K562 (cell line): ENCODE measurements around the gene ODC1. TPM values are rescaled to one million over a fixed set of nuclear protein-coding genes. Genes with fewer than 3 reads are reported as not detected.

Source experiments
- ATAC-seq: fragments of 200-7000 bp; cut with Tn5 transposase; 3 replicates; pipeline ENCODE4 v1.9.1; 2020; ENCODE audit warnings: moderate library complexity
- BruUV-seq: library from RNA; stranded (reverse); fragments of 400-500 nt; replicated peaks from 2 replicates; lab custom pipeline; 2021; lab: Mats Ljungman, UMichigan
- CTCF ChIA-PET: fragments of 300-600 bp; formaldehyde crosslinking; extraction: SDS; loops from one replicate; lab custom pipeline; 2021; ENCODE audit warnings: low intra/inter-chr PET ratio; lab: Yijun Ruan, JAX
- POLR2A ChIA-PET: fragments of 300-600, 350-650 bp; sonication (Branson Sonifier 250); formaldehyde crosslinking; extraction: SDS; loops from one replicate; lab custom pipeline; 2021; ENCODE audit warnings: antibody characterized with exemption, inconsistent platforms; lab: Yijun Ruan, JAX
- DNase-seq, 4 experiments: peaks; one replicate each; pipeline versions ENCODE4 v3.0.0 to v3.0.0-alpha.2; 2011 to 2018; ENCODE audit warnings: low spot score in 3 of 4, mixed read lengths in 3 of 4; ENCODE audit errors: extremely low read depth in 1 of 4
- FAIRE-seq: peaks from 2 replicates; lab custom pipeline; 2011; peaks lifted over from hg19 to GRCh38; lab: Jason Lieb, UNC
- H2AFZ ChIP-seq: 2 replicates; pipeline ENCODE4 v1.6.0; 2011; ENCODE audit warnings: low read depth, low read length, control low read depth, inconsistent platforms
- H3K27ac ChIP-seq: fragments of 200-600 bp; 3 replicates; pipeline ENCODE4 v1.8.0; 2011; ENCODE audit warnings: low read depth, mild to moderate bottlenecking, control low read depth, inconsistent platforms, low read length, moderate library complexity, mixed read lengths; ENCODE audit errors: extremely low read depth
- H3K27me3 ChIP-seq, 2 experiments: fragments of 300-600 bp in 1 of 2; 2 replicates in 1 of 2; 3 replicates in 1 of 2; pipeline versions ENCODE4 v1.6.0 to v1.8.0; 2011; ENCODE audit warnings: inconsistent platforms in 2 of 2, low read length in 2 of 2, mild to moderate bottlenecking in 1 of 2, mixed read lengths in 1 of 2, moderate library complexity in 1 of 2; ENCODE audit not compliant: control insufficient read depth in 2 of 2, insufficient read depth in 2 of 2
- H3K36me3 ChIP-seq: fragments of 300-600 bp; 3 replicates; pipeline ENCODE4 v1.8.0; 2011; ENCODE audit warnings: mild to moderate bottlenecking, low read length, inconsistent platforms; ENCODE audit not compliant: control insufficient read depth, insufficient read depth
- H3K4me1 ChIP-seq, 2 experiments: fragments of 200-600 bp in 1 of 2; replicated peaks in 1 of 2; 2 replicates in 1 of 2; 3 replicates in 1 of 2; pipeline versions ENCODE4 v1.5.1 to v1.8.0; 2011; ENCODE audit warnings: inconsistent platforms in 2 of 2, low read length in 2 of 2, mild to moderate bottlenecking in 1 of 2, mixed read lengths in 1 of 2, moderate library complexity in 1 of 2; ENCODE audit not compliant: control insufficient read depth in 2 of 2, insufficient read depth in 2 of 2
- H3K4me2 ChIP-seq: 2 replicates; pipeline ENCODE4 v1.6.1; 2011; ENCODE audit warnings: low read length, control low read depth, inconsistent platforms, mixed read lengths; ENCODE audit not compliant: insufficient read depth
- H3K4me3 ChIP-seq: fragments of 200-600 bp; sonication (generic), shearing (Covaris generic); 2 replicates; pipeline ENCODE4 v1.5.1; 2016; ENCODE audit warnings: control low read depth, inconsistent platforms
- H3K79me2 ChIP-seq: fragments of 200-600 bp; 3 replicates; pipeline ENCODE4 v1.8.0; 2011; ENCODE audit warnings: low read length, inconsistent platforms; ENCODE audit not compliant: control insufficient read depth, insufficient read depth
- H3K9ac ChIP-seq, 2 experiments: 2 replicates each; pipeline versions ENCODE4 v1.6.0 to v1.6.1; 2011; ENCODE audit warnings: low read depth in 2 of 2, low read length in 2 of 2, control low read depth in 1 of 2, inconsistent platforms in 1 of 2, mild to moderate bottlenecking in 1 of 2, mixed read lengths in 1 of 2; ENCODE audit not compliant: insufficient read depth in 1 of 2
- H3K9me1 ChIP-seq: one replicate; pipeline ENCODE4 v1.6.0; 2011; ENCODE audit warnings: inconsistent platforms, mild to moderate bottlenecking, low read length, moderate library complexity; ENCODE audit not compliant: control insufficient read depth, insufficient read depth
- H3K9me3 ChIP-seq: replicated peaks from 2 replicates; pipeline ENCODE4 v1.5.1; 2011; ENCODE audit warnings: low read depth, low read length, inconsistent platforms; ENCODE audit not compliant: control insufficient read depth, insufficient read depth
- H4K20me1 ChIP-seq: replicated peaks from 2 replicates; pipeline ENCODE4 v1.6.1; 2011; ENCODE audit warnings: low read length, inconsistent platforms, mixed read lengths; ENCODE audit not compliant: control insufficient read depth, insufficient read depth
- COPS2 ChIP-seq: fragments of 450-650 bp; conservative IDR thresholded peaks from 2 replicates; pipeline ENCODE4 v1.6.1; 2016; ENCODE audit warnings: mild to moderate bottlenecking, moderate library complexity
- CTBP1 ChIP-seq: fragments of 450-650 bp; IDR thresholded peaks from 2 replicates; pipeline ENCODE4 v1.6.1; 2016; ENCODE audit warnings: borderline replicate concordance
- GTF2F1 ChIP-seq: IDR thresholded peaks from 2 replicates; pipeline ENCODE4 v1.6.1; 2011; ENCODE audit warnings: low read depth, low read length, improper control_type of control experiment
- REST ChIP-seq, 2 experiments: fragments of 450-650 bp; formaldehyde crosslinking in 1 of 2; IDR thresholded peaks; 2 replicates each; pipeline versions ENCODE4 v1.4.0 to v1.6.1; 2014 to 2020; ENCODE audit warnings: mild to moderate bottlenecking in 2 of 2, borderline replicate concordance in 1 of 2, low read depth in 1 of 2
- RREB1 ChIP-seq: fragments of 250-450 bp; sonication (Bioruptor Pico); IDR thresholded peaks from 2 replicates; pipeline ENCODE4 v1.4.0; 2020
- YY1 ChIP-seq, 3 experiments: IDR thresholded peaks; 2 replicates each; pipeline ENCODE4 v1.6.1; 2011; ENCODE audit warnings: low read length in 2 of 3, mild to moderate bottlenecking in 2 of 3, moderate library complexity in 2 of 3, borderline replicate concordance in 1 of 3, control low read depth in 1 of 3, low read depth in 1 of 3; ENCODE audit not compliant: insufficient read depth in 3 of 3, insufficient replicate concordance in 2 of 3, control insufficient read depth in 1 of 3, insufficient read length in 1 of 3; ENCODE audit errors: extremely low read depth in 1 of 3
- WGBS: fragments of 100-300 bp; shearing (Covaris generic); methylation state at CpG from one replicate; pipeline ENCODE4 v1.1.6; 2016; ENCODE audit warnings: low coverage, mixed read lengths; ENCODE audit not compliant: insufficient coverage; ENCODE audit errors: missing lambda C conversion rate; 5-methylcytosine and 5-hydroxymethylcytosine counted together
- in situ Hi-C: fragments of 300-500 bp; cut with MboI; formaldehyde crosslinking; loops from 4 replicates; pipeline ENCODE4 v1.15.0; 2018; ENCODE audit warnings: inconsistent platforms, mixed read lengths
- intact Hi-C: fragments of 100-400 bp; cut with micrococcal nuclease; formaldehyde crosslinking; loops from 2 replicates; pipeline ENCODE4 v1.14.2; 2022
- polyA plus RNA-seq, 8 experiments: library from polyadenylated mRNA; depleted of rRNA in 4 of 8; stranded (reverse) in 5 of 8; unstranded in 3 of 8; fragments of >200 nt; fragmentation: Nextera tagmentation in 2 of 8; fragmentation: Illumina TruSeq in 1 of 8; extraction: Ambion mirVana in 2 of 8; extraction: Trizol in 1 of 8; gene quantifications; 2 replicates each; pipeline versions ENCODE4 v1.2.1 to v1.2.3, GENCODE V29; 2011 to 2014; ENCODE audit warnings: inconsistent platforms in 1 of 8, missing spikeins in 1 of 8
- total RNA-seq, 7 experiments: library from RNA; depleted of rRNA in 6 of 7; stranded (reverse); fragments of >200 nt in 6 of 7; fragmentation: Illumina TruSeq in 2 of 7; extraction: Trizol in 2 of 7; gene quantifications; 2 replicates each; pipeline versions ENCODE4 v1.2.1 to v1.2.3, GENCODE V29; 2011 to 2021; ENCODE audit warnings: low replicate concordance in 1 of 7

ODC1 gene
- total and polyA plus RNA-seq, 9 of the 15 experiments (the other 6 are each of a cell fraction or from before 2014, with no cell fraction given) = 142 to 563 (median 457) TPM

DNA sequence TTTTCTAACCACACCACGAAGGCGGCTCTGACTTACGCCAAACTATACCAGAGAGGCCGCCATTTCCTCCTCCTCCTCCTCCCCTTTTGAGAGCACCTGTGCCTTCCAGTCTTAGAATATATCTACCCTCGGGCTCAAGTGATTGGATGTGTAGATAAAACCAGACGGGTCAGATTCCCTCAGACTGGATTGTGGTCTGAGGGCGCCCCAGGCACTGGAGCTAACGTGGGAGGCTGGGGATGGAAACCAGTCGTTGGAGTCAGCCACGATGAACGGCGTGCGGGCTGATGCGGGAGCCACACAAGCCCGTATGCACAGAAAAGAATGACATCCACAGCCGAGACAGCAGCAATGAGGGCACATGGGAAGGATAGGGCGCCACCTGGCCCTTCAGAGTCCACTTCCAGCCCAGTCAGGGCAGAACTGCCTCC is 12.3 kb upstream of the ODC1 start:
- intact Hi-C loops (no loop called here), in situ Hi-C loops (no loop called here)
- Histone ChIP-seq H3K9me3 (no peaks in the 10 kb centered on the region), H3K9me1 (peaks cover 5% of the 10 kb centered on the region), H3K79me2 (no peaks in the 10 kb centered on the region), H3K4me3 (no peak overlapping the region), H3K9ac (peak overlapping the region in 1 of 2 experiments; percentile 66; a peak in 2 of 4 replicates), H3K4me2 (peak overlapping the region; percentile 50), H4K20me1 (peaks cover 11% of the 10 kb centered on the region; the same call in 1 of the 2 replicates), H3K27me3 (peaks cover 31 to 58% of the 10 kb centered on the region in 2 experiments), H2AFZ (peak overlapping the region; percentile 60), H3K36me3 (no peaks in the 10 kb centered on the region), H3K27ac (no peak overlapping the region), H3K4me1 (peaks cover 0 to 4% of the 10 kb centered on the region in 2 experiments; a peak in 2 of 5 replicates)
- peak; percentile 68 for ATAC-seq
- WGBS = 7% methylated on average over 17 of the region's 17 CpGs
- no peak for FAIRE-seq
- POLR2A ChIA-PET = interaction anchor here (5.0 kb wide), 1 partner anchor 11 kb away, joined by 54 read pairs; the partner anchor contains the start of gene ODC1
- BruUV-seq = no TSS peak
- CTCF ChIA-PET = no interaction called here
- no peak for DNase-seq
- TF ChIP-seq COPS2 = no peak
- TF ChIP-seq REST (IDR thresholded peaks at IDR 0.05; ENCODE audit: borderline replicate concordance) = 0 out of 2 replicates have a peak, but pooled peaks have one; percentile 5
- no peak for TF ChIP-seq REST (CRISPR knock-in tag; IDR thresholded peaks at IDR 0.05; ENCODE audit: low read depth)
- TF ChIP-seq YY1 (IDR thresholded peaks at IDR 0.05; ENCODE audit: borderline replicate concordance in 1 of 3, control insufficient read depth in 1 of 3, extremely low read depth in 1 of 3, insufficient read depth in 3 of 3, insufficient read length in 1 of 3, insufficient replicate concordance in 2 of 3, low read depth in 1 of 3, low read length in 2 of 3) = peak in 1 of 3 experiments; percentile 65
- TF ChIP-seq CTBP1 = peak; percentile 48; the same call in 1 of the 2 replicates
- no peak for TF ChIP-seq RREB1
- no peak for TF ChIP-seq GTF2F1
